Activated naive CD8-positive, alpha-beta T cell treated with anti-CD3 and anti-CD28 coated beads, Interleukin-2, amount 50 U/mL, for 16 hours (primary cell): ENCODE measurements around the gene KIAA1217.

ENCODE experiments used
- DNase-seq: peaks from one replicate; pipeline ENCODE4 v3.0.0-alpha.2; 2020; ENCODE audit warnings: low read depth, low spot score

The KIAA1217 gene

DNA sequence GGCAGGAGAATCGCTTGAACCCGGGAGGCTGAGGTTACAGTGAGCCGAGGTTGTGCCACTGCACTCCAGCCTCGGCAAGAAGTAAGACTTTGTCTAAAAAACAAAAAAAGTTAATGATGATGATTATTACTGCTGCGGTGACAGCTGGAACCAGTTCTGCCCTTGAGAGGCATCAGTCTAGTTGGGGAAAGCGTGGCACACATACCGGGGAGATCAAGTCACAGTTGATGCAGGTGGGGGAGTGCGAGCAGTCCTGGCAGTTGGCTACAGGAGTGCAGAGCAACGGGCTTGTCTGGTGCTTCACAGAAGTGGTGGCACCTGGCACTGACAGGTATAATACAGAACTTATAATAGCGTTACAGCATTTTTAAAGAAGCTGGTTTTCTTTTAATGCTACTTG, 341.7 kb downstream of the KIAA1217 start:
- DNase-seq = no peak

DNA sequence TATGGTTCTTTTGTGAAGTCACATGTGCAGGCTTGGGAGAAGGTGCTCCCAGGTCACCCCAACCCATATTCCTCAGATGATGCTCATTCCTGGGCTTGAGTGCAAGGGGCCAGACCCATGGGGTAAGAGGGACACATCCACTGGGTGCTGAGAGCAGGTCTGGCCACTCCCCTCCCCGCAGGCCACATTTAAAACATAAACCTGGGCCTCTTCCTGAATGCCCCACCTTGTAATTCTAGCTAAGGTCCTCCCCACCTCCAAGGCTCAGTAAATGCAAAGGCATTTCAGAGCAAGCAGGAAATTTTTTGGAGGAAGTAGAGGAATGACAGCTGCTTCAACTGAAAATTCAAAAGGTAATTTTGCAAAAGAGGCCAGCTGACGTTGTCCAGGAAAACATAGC, 342.2 kb downstream of the KIAA1217 start:
- no peak for DNase-seq

DNA sequence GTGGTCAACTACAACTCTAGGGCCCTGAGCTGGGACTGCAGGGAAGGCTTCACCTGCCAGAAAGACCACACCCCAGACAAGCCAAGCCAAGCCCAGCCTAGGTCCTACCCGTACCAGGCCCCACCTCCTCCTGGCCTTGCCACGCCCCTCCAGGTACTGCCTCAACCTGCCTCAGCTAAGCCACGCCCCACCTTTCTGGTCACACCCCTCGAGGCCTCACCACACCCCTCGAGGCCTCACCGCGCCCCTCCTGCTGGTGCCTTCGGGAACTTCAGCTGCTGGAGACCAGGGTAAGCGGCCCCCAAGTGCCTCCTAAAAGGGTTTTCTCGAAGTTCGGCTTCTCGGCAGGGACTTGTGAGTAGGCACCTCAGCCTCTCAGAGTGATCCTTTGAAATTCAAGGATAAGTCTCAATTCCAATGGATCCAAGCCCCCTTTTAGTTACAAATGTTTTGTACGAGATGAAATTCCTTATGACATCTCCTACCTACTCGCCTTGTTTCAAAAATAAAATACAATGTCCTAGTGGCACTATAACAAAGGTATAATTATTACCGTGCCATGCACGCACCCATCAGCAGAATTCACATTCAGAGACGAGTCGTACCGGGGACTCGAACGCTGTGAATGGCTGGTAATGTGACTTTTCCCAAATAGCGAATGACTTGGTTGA, 343.5 kb downstream of the KIAA1217 start:
- DNase-seq = no peak

DNA sequence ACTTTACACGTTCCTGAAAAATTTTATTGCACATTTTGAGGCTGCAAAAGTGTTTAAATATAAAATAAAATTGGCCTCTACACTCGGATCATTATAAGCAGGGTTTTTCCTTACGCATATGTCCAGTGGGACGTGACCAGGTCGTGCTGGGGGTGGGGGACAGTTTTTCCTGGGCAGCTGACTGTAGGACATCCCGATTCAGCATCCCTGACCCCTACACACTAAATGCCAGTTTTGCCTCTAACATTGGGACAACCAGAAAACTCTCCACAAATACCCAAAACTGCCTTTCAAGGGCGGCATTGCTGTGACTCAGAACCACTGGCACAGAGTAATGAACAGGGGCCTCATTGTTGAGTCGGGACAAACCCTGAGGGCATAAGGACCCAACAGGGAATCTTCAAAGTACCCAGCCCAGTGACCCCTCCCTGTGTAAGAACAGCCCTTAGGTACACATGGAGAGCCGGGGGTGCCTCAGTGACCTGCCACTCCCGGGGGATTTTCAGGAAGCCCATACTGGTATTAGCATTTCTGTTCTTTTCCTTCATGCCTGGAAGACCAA, 344.2 kb downstream of the KIAA1217 start:
- no peak for DNase-seq

DNA sequence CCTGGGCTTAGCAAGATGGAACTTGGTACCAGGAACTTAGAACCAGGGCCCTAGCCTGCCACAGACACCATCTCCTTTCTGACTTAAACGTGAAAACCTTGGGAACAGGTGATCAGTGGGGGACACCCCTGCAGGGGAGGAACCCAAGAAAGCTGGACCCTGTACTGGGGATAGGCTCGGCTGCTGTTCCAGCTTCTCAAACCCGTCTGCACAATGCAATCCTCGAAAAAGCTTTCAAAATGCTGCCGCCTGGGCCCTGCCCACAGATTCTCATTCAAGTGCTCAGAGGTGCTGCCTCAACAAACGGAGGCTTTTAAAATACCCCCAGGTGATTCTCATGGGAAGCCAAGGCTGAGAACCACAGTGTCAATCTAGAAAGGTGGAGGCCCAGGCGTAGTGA, 345.1 kb downstream of the KIAA1217 start:
- DNase-seq = no peak

DNA sequence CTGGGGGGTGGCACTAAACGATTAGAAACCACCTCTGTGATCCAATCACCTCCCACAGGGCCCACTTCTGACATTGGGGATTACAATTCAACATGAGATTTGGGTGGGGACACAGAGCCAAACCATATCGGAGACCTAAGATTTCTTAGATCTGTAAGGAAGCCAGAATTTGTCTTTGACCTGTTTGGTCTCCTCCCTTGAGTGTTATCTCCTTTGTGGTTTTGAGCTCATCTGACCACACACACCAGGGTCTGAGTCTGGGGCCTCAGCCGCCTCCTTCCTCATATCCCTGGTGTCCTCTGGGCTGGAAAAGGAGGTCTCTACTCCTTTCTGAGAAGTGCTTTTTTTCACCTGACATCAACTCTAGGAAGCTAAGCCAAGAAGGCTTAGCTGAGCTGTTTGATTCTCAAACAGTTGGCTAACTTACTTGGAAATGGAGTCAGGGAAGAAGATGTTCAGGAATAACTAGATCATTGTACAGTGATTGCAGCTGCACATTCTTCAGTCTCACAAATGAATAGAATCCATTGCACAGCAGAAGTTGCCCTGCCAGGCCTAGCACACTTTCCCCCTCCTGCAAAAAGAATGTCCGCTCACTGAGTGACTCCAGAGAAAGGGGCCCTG, 347.3 kb downstream of the KIAA1217 start:
- DNase-seq = no peak

DNA sequence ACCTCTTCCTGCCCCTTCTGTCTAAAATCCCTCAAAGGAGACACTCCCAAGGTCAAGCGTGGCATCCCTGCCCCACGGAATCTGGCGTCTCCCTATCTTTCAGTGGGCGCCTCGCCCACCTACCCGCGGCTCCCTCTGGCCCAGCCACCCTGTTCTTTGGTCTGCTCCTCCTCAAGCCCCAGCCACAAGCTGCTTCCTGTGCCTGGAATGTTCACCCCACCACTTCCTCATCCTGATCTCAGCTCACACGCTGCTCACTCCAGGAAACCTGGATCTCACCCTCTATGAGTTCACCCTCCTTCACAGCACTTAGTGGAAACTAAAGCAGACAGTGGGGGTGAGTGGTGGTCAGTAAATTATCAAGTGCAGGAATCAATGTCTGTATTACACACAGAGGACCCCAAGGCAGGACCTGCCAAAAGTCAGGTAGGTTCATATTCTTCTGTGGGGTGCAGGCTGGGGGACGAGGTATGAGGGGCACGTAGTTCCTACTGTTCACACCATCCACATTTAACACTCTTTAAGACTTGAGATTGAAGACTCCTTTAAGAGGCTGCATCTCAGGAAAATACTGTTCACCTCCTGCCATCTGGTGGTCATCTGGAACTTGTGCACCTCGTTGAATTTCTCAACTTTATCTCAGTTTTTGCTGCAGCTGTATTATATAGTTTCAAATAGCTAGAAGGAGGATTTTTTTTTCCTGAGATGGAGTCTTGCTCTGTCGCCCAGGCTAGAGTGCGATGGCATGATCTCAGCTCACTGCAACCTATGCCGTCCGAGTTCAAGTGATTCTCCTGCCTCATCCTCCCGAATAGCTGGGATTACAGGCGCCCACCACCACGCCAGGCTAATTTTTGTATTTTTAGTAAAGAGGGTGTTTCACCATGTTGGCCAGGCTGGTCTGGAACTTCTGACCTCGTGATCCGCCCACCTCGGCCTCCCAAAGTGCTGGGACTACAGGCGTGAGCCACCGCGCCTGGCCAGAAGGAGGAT, 348.1 kb downstream of the KIAA1217 start:
- DNase-seq = no peak

DNA sequence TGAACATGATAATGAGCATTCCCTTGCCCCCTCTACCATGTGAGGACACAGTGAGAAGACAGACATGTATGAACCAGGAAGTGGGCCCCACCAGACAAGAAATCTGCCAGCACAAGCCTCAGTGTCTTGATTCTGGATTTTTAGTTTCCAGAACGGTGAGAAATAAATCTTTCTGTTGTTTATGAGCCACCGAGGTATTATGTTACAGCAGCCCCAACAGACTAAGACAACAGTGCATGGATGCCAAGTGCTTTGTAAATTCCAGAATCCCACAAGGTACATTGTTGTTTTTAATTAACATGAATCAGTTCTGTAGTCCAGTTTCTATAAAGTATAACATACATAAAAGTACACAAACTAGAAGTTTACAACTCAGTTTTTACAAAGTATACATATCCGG, 352.5 kb downstream of the KIAA1217 start:
- no peak for DNase-seq

DNA sequence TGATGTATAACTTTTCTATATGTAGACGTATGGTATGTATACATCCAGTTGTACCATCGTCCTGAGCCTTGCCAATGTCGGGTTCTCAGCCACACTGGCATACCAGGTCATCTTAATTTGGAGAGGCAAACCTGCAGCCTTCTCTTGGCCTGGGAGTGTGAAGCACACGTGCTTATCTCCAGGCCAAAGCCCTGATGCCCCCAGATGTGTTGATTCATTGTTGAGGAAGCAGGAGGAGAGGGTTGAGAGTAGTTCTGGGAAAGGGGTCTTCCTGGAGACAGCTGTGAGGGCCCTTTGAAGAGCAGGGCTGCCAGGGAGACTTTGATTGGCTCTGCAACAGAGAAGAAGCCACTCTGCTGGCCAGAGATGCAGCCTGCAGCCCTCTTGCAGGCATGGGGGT, 359.1 kb downstream of the KIAA1217 start:
- no peak for DNase-seq

DNA sequence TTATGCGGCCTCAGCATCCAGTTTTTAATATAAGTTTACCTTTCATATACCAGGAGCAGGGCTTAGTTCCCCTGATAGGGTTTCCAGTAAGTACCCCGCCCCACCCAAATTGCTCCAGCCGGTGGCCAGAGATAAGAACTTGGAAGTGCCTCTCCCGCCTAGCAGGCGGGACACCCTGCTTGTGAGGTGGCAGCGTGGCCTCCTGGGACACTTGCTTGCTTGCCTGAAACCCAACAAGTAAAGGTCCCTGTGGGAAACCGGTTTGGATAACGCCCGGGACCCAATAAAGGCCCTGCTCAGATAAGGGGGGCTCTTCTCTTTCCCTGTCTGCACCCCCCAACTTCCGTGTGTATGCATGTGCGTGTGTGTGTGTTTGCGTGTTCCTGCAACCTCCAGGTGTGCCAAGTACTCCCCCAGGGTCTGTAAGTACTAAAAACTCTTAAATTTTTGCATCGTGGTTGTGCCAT, 360.4 kb downstream of the KIAA1217 start:
- no peak for DNase-seq

DNA sequence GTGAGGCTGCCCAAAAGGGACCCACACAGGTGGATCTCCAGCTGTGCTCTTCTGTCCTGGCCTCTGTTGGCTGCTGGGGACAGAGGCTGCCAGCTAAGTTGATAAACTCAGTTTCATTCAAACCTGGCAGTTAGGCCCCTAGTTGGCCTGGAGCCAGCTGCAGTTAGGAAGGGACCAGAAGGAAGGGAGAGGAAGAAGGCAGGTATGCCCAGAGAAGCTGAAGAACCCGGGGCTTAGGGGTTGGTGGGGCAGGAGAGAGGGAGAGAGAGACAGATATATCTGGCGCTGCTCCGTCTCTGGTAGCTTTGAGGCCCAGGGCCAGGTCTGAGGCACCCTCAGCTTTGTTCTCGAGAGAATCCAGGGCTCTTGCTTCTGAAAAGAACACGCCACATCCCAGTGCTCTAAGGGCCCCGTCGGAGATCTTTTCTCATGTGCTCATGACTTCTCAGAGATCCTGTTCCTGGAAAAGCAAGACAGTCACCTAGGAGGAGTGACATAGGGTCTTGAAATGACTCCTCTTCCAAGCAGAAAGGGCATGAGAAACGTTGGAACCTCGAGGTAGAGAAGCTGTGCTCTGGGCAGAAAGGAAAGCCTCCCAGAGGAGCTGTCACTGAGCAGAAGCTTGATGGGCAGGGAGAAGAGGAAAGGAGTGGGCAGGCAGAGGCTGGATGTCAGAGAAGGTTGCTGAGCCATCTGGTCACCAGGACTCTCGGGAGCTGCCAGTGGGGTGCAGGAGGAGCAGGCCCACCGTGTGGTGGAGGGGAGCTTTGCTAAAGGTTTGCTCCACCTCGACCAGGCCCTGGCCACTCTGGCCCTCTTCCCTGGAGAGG, 361.1 kb downstream of the KIAA1217 start:
- DNase-seq = no peak

DNA sequence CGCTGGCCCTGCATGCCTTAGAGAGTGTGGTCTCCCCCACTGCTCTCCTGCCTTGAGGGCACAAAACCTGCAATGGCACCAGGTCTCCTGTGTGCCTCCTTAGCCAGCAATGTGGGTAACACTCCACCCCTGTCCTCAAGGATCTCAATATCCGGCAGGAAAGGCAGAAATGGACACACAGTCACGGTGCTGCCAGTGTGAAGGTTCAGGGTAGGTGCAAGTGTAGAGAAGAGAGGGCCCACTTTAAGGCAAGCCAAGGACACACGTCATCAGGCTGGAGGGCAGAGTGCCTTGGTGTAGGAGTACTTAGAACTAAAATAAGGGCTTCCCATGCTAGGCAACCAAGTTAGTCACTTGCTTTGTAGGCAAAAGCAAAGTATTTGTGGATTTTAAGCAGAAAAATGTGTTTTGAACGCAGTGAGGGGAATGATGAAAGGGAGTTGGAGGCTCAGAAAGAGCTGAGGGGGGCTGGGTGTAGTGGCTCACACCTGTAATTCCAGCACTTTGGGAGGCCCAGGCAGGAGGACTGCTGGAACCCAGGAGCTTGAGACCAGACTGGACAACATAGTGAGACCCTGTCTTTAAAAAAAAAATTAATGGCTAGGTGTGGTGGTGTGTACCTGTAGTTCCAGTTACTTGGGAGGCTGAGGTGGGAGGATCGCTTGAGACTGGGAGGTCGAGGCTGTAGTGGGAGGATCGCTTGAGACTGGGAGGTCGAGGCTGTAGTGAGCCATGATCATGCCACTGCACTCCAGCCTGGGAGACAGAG, 361.9 kb downstream of the KIAA1217 start:
- DNase-seq = no peak

DNA sequence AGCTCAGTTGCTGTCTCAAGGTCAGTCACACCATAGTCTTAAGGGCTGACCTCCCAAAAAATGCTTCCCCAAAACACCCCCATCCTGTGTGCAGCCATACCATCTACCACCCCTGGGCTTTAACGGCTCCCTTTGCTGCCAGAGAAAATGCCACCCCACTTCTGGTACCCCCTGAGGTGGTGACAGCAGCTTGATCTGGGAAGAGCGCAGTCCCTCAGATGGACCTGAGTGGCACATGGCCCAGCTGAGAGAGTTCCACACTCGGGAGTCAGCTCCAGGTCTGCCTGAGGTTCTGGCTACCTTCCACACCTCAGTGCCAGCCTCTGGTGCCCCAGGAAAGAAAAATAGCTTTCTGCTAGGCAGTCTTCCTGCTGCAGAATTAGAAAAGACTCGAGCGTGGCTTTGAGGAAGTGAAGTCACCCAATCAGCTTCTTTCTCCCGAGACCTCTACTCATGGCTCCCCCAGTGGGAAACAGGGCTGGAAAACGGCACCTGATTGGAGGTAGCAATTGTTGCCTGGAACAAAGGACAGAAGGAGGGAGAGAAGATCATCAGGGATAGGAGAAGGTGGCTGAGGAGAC, 363.0 kb downstream of the KIAA1217 start:
- no peak for DNase-seq

DNA sequence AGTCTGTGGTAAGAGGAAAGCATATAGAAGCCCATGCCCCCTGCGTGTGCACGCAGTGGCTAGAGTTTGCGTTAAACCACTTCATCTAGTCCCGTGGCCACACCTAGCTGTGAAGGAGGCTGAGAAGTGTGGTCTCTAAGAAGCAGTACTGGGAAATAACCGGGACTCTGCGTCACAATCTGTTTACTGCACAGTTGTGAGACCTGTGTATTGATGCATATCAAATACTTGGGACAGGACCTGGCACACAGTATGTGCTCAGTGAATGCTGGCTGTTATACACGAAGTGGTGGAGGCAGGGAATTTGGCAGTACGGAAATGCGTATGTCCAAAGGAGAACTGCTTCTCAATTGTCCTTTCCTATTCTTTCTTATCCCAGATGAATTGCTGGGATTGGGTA, 365.2 kb downstream of the KIAA1217 start:
- no peak for DNase-seq

DNA sequence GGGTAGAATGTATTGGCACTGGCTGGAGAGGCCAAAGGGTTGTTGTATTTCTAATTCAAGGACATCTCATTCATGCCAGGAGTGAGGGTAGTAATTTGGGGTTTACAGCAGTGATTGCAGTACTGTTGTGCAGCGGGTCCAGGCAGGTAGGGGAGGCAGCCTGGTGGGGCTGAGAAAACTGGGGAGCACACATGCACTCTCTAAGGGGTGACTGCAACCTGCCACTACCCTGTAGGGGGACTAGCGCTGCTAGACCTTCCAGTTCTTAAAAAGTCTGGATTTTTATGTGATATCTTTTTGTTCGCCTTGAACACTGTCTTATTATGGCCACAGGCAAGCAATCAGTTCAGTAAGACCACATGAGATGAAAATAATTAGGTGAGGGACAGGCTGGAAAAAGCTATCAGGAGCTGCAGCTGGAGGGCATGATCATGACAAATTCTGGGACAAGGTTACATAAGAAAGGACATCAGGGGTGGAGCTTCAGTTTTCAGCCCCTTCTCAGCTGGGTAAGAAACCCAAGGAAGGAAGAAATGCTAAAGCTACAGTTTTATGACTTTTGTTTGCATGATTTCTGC, 365.7 kb downstream of the KIAA1217 start:
- DNase-seq = no peak

DNA sequence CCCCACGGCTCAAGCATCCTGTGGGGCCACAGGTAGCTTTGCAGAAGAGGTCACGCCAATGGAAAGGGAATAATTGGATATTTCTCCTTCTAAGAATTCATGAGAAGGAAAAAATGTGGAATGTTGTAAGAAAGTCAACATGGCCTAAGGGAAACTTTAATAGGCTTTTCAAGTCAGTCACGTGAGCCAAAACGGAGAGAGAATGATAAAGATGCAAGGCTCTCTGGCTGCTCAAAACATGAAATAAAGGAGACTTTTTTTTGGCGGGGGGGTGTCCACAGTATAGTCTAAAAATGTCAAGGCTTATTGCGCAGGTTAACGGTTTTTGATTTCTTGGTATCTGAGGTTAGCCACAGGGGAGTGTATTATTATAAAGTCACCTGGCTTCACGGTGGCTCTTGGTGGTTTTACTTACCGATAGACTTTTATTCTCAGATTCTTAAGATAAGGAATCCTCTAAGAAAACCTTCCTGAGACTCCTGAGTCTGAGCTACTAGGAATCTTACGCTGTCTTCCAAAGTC, 366.6 kb downstream of the KIAA1217 start:
- DNase-seq = no peak

DNA sequence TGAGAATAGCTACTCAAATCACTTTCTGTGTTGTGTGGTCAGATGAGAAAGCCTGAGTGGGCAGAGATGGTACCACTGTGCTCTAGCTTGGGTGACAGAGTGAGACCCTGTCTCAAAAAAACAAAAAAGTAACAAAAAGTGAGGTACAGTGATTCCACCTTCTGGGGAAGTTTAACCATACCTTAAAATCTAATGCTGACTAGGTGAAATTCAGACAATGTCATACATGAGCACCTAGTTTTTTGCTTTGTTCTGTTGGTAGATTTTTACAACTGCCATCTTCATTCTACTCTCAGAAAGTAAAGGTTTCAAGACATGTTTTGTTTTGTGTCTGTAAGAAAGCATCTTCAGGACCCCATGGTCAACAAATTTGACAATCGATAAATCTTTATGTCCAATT, 370.5 kb downstream of the KIAA1217 start:
- no peak for DNase-seq

DNA sequence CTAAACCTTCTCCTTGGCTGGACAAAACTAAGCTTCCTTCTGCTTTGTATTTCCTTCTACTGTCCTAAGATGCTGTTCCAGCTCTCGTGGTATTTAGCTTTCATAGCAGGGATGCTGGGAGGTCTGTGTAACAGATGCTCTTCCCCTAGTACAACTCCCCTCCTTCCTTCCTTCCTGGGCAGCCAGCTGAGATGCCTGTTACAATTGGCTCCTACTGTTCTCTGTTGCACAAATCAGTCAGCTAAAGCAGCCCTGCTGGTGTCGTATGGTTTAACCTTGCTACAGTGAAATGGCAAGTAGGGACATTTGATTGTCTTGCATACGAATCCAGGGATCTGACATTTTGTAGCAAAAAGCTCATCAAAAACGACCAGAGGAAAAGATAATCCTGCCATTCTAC, 371.0 kb downstream of the KIAA1217 start:
- DNase-seq = no peak

DNA sequence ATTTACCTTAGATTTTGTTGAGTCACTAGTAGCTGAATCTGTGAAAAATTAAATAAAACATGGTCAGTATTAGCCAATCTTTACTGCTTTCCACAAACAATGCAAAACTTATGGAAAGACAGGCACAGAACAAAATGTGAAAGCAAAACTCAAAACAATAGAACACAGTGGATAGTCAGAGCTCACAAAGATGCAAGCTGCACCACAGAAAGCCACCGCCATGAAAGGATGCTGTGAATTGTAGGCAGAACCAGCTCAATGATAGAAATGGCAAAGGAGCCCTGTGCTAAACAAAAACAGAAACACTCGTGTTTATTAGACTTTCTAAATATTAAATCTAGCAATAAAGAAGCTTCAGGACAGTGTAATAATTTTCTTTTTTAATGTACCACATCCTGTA, 380.3 kb downstream of the KIAA1217 start:
- no peak for DNase-seq
